Measurements from ENCODE around the gene GCN1. TPM values are rescaled to one million over a fixed set of nuclear protein-coding genes. Genes with fewer than 3 reads are reported as not detected.

GCN1 gene
- total RNA-seq, 6 experiments from 2014 or later, result 76.5 to 102 (median 83.1) TPM

DNA sequence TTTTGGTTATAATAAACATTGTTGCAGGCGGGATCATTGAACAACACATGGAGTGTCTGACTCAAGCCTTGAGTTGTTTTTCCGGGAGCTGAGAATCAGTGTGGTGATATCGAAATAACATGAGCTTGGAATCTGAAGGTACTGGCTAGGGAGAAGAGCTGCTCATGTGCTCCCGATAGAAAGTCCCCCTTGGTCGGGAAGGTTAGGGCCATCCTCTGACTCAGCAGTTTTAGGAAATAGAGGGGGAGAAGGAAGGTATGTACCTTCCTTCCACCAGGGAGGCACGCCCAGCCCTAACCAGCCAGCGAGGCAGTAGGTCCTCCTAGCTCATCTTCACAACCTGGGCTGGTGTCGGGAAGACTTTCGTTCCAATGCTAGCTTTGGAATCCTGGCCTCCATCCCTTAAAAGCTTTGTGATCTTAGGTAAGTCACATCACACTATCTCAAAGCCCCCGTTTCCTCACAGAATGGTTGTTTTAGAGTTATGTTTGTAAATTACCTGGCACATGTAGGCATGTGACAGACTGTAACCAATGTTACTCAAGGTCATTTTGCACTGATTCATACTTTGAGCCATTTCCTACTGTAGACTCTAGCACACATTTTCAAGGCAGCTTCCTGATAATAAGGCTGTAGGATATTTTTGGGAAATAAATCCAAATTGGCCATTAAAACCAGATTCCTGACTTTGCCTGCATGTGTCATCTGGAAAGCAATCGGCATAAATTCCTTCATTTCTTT is 76.0 kb downstream of the GCN1 start:
- peak; percentile 73 for DNase-seq
- Mint-ChIP-seq H3K4me3 (peak overlapping the region; percentile 90), H3K4me1 (ENCODE audit: low read depth) (peaks cover 58% of the 10 kb centered on the region), H3K27ac (peak overlapping the region; percentile 82), H3K36me3 (ENCODE audit: low read depth) (peaks cover 20% of the 10 kb centered on the region), H3K9me3 (no peaks in the 10 kb centered on the region), H3K27me3 (ENCODE audit: insufficient read depth) (peaks cover 6% of the 10 kb centered on the region; the same call in 1 of the 2 replicates)
- TF ChIP-seq, protein P1, sequence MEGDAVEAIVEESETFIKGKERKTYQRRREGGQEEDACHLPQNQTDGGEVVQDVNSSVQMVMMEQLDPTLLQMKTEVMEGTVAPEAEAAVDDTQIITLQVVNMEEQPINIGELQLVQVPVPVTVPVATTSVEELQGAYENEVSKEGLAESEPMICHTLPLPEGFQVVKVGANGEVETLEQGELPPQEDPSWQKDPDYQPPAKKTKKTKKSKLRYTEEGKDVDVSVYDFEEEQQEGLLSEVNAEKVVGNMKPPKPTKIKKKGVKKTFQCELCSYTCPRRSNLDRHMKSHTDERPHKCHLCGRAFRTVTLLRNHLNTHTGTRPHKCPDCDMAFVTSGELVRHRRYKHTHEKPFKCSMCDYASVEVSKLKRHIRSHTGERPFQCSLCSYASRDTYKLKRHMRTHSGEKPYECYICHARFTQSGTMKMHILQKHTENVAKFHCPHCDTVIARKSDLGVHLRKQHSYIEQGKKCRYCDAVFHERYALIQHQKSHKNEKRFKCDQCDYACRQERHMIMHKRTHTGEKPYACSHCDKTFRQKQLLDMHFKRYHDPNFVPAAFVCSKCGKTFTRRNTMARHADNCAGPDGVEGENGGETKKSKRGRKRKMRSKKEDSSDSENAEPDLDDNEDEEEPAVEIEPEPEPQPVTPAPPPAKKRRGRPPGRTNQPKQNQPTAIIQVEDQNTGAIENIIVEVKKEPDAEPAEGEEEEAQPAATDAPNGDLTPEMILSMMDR (IDR thresholded peaks at IDR 0.05), result no peak

DNA sequence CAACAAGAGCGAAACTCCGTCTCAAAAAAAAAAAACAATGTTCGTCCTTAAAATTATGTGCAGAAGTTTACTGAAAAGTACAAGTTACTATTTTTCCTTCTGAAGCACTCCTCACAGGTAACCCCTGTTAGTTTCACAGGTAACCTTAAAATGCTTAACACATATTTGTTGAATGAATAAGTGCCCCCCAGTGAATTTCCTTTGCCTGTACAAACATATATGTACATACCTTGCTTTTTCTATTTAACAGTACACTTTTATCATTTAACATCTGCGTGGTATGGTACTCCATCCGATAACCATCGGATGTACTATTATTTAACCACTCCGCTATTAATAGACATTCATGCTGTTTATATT is 76.6 kb downstream of the GCN1 start:
- Mint-ChIP-seq H3K27me3 (ENCODE audit: insufficient read depth) (peaks cover 6% of the 10 kb centered on the region; the same call in 1 of the 2 replicates), H3K4me1 (ENCODE audit: low read depth) (peaks cover 58% of the 10 kb centered on the region), H3K9me3 (no peaks in the 10 kb centered on the region), H3K4me3 (peak overlapping the region; percentile 90), H3K36me3 (ENCODE audit: low read depth) (peaks cover 25% of the 10 kb centered on the region), H3K27ac (peak overlapping the region; percentile 82)
- no peak for DNase-seq
- TF ChIP-seq, protein P1 (IDR thresholded peaks at IDR 0.05), result no peak

DNA sequence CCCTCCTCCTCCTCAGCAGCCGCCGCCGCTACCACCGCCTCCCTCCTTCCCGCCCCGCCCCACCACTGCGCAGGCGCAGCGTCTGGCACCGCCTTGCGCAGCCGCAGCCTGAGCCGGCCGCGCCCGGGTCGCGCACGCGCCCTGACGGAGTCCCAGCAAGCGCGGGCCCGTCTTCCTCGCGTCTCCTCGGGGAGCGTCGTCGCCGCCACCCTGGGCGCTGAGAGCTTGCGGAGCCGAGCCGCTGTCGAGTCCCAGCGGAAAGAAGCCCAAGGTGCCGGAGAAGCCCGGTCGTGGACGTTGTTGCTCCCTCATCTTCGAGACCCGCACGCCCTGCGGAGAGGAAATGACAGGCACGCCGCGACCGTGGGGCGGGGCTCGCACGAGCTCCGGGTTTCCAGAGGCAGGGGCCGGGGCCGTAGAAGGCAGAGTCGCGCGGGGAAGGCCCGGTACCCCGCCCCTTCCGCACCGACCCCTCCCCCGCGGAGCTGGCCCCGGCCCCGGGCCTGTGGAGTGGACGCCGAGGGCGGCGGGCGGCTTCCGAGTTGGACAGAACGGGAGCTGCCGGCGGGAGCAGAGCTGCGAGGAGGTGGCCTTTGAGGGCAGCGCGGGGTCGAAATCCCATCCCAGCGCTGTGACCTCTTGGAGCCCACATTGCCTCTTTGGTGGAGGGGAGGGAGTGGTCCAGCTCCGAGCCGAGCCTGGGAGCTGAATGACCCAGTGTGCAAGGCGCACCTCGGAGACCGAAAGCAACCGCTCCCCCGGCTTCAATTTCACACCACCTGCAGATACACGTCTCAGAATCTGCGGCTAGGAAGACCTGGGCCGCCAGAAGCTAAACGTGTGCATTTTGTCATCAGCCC is 77.5 kb downstream of the GCN1 start:
- Mint-ChIP-seq H3K4me1 (ENCODE audit: low read depth) (peaks cover 58% of the 10 kb centered on the region), H3K36me3 (ENCODE audit: low read depth) (peaks cover 25% of the 10 kb centered on the region), H3K27ac (peak overlapping the region; percentile 82), H3K9me3 (no peaks in the 10 kb centered on the region), H3K27me3 (ENCODE audit: insufficient read depth) (peaks cover 5% of the 10 kb centered on the region; the same call in 1 of the 2 replicates), H3K4me3 (peak overlapping the region; percentile 90)
- peak; percentile 93 for DNase-seq
- TF ChIP-seq, protein P1 (IDR thresholded peaks at IDR 0.05), result no peak

DNA sequence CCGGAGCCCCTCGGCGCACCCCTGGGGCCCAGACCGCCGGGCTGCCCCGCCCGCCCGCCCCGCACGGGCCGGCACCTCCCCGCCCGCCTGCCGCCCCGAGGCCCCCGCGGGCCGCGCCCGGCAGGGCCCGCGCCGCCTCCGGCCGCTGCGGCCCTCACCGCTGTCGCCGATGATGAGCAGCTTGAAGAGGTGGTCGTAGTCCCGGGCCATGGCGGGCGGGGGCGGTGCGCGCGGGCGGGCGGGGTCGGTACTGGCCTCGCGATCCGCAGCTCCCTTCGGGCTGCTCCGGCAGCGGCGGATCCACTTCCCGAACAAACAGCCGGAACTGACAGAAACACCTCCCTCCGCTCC is 78.1 kb downstream of the GCN1 start, which contains the start of gene RAB35:
Gene RAB35 (minus strand): TSS at position 313 of the 351 bp plus-strand sequence. CDS start 103 bp downstream, at position 210.
- no peak for DNase-seq
- H3K36me3 Mint-ChIP-seq (ENCODE audit: low read depth), result peaks cover 25% of the 10 kb centered on the region
- H3K4me1 Mint-ChIP-seq (ENCODE audit: low read depth), result peaks cover 58% of the 10 kb centered on the region
- peak within 1 kb of the TSS; percentile 97 for H3K27ac Mint-ChIP-seq
- no peaks in the 10 kb centered on the region for H3K9me3 Mint-ChIP-seq
- peak within 1 kb of the TSS; percentile 100 for H3K4me3 Mint-ChIP-seq
- TF ChIP-seq, protein P1 (IDR thresholded peaks at IDR 0.05), result no peak
- peaks cover 2% of the 10 kb centered on the region for H3K27me3 Mint-ChIP-seq (ENCODE audit: insufficient read depth)

DNA sequence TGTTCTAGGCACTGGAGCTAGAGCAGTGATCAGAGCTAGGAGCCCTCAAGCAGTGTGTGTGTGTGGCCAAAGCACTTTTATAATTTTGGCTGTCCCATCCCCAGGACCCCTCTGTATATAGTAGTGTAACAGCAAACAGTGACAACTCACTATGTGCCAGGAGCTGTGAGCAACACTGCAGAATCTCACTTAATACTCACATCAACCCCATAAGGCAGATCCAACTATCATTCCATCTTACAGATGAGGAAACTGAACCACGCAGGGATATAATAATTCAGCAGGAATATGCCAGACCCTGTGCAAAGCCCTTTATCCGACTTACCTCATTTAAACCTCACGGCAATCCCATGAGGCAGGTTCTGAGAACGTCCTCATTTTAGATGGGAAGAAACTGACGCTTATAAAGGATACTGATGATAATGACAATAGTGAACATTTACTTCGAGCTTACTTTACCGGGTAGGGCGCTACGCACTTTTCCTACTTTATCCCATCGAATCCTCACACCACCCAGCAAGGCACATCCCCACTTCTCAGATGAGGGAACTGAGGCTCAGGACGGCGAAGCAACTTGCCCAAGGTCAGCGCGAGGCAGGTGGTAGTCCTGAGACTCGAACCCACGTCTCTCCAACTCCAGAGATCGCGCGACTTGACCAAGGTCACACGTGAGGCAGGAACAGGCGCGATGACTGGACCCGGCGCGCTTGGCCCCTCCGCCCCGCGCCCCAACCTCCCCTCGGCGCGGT is 78.6 kb downstream of the GCN1 start:
- H3K36me3 Mint-ChIP-seq (ENCODE audit: low read depth), result peaks cover 25% of the 10 kb centered on the region
- no peaks in the 10 kb centered on the region for H3K9me3 Mint-ChIP-seq
- H3K4me3 Mint-ChIP-seq, result peak overlapping the region; percentile 100
- peak; percentile 28 for DNase-seq
- H3K4me1 Mint-ChIP-seq (ENCODE audit: low read depth), result peaks cover 54% of the 10 kb centered on the region
- peak overlapping the region; percentile 97 for H3K27ac Mint-ChIP-seq
- TF ChIP-seq, protein P1 (IDR thresholded peaks at IDR 0.05), result no peak
- H3K27me3 Mint-ChIP-seq (ENCODE audit: insufficient read depth), result peaks cover 2% of the 10 kb centered on the region
